Caki2 (cell line): ENCODE data around the gene FAM227B. TPM values are rescaled to one million over a fixed set of nuclear protein-coding genes. Genes with fewer than 3 reads are reported as not detected.
"Not testable (repeated sequence)": the region's sequence is repeated elsewhere in the genome, so short reads cannot be mapped to it uniquely, and the experiment has no call there.

Source experiments
- DNase-seq: peaks from one replicate; pipeline ENCODE4 v3.0.0-alpha.2; 2015; ENCODE audit warnings: low read depth
- in situ Hi-C: cut with HindIII; loops from 2 replicates; pipeline ENCODE4 v1.10.0; 2016; ENCODE audit warnings: low sequenced_read_pairs, low pct_unique_long_range_greater_than_20kb, mixed read lengths
- total RNA-seq: library from RNA; depleted of rRNA; stranded (reverse); fragments of >200 nt; shearing (Covaris generic); gene quantifications from 2 replicates; pipeline ENCODE4 v1.2.3, GENCODE V29; 2014; ENCODE audit warnings: low replicate concordance

Gene FAM227B
- total RNA-seq, 1 experiment from 2014 or later, result 5.8 TPM

DNA sequence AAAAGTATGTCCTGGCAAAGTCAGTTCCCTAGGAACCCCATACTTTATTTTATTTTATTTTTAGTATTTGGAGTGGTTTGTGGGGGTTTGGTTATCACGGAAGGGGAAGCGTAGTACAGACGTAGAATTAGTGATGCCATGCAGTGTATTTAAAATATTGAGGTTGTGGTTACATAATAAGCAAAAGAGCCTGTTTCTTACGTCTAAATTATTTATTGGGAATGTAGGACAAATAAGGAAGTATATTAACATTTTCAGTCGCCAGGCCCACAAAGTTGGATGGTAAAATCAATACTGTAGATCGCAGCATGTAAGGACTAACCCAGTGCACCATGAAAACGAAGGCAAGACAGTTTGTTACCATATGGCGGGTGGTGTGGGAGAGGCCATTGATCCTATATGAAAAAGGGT, 788 bp upstream of the FAM227B start:
- DNase-seq, result no peak
- in situ Hi-C loops, result no loop called here

DNA sequence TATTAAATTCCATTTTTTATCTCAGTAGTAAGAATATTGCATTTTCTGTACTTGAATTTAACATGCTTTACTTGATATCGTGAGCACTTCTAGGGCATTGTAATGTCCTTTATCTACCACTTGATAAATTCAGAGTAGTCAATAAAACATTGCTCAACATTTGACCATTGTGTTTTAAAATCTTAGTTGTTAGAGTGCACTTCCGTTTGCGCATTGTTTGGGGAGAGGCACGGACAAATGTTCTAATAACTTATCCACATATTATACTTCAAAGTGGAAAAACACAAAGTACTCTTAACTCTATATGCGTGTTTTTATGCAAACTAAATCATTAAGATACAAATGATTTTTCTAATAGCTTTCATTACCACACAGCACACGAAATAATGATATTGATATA, 419 bp downstream of the FAM227B start:
- no peak for DNase-seq
- in situ Hi-C loops, result no loop called here

DNA sequence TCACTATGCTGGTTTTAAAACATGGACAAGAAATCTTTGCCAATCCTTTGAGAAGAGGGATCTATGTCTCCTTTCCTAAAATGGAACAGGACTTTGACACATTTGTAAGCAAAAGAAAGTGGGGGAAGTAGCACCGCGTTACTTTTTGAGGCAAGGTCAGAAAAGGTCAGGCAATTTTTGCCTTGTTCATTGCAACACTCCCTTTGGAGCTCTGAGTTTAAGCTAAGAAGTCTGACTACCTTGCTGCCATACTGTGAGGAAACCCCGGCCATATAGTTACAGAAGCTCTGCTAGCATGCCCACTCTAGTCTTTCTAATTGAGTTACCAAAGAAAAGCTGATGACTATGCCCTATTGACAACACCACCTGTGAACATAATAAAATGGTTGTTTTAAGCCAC, 1.4 kb downstream of the FAM227B start:
- in situ Hi-C loops, result no loop called here
- DNase-seq, result no peak

DNA sequence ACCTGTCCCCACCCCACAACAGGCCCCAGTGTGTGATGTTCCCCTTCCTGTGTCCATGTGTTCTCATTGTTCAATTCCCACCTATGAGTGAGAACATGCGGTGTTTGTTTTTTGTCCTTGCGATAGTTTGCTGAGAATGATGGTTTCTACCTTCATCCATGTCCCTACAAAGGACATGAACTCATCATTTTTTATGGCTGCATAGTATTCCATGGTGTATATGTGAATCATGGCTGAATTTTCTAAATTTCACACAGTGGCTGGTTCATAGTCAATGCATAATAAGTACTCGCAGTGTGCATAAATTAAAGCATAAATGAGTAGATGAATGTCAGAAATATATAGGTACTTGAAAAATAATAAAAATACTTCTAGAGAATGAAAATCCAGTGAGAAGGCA, 8.4 kb downstream of the FAM227B start:
- DNase-seq, in situ Hi-C loops: not testable (repeated sequence)

DNA sequence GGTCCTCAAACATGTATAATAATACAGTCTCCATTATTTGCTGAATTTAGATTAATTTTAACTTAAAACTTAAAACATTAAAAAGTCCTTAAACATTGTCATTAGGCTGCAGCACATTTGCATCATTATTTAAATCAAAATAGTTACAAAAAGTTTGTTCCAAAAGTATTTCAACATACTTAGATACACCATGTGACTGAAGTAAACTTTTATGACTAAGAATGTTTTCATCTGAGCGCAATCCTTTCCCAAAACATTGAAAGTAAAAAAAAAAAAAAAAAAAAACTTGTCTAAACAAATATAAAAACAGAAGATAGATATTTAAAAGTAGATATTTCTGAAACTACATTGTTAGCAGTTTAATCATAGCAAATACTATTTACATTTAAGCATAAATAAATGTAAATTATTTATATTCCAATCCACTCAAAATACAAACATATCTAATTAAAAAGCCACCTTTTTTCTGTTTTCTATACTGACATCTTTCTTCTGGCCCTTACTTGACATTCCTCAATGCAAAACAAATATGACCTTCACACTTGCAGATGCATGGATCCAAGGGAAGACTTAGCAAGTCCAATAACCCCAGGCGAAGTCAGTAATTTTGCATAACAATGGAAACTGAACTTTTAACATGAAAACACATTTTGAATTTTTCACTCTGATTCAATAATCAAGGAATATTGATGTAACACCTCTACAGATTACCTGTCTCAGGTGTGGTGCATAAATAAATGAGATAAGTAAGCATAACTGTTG, 10.3 kb downstream of the FAM227B start:
- in situ Hi-C loops, result no loop called here
- no peak for DNase-seq

DNA sequence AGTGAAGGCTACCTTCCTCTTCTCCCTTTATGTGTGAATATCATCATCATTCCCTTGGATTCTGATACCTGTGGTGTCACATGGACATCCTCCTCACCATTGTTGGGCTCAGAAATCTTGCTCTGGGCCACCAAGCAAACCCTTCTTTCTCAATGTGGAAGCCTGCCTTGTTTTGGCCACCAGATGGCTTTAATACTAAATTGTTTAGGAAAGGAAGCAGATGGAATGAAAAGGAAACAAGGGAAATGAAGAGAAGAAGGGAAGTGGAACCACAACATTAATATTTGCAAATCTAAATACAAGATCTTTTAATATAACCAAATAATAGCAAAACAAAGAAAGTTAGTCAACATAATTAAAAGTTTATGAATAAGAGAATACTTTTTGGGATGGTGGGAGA, 14.0 kb downstream of the FAM227B start:
- DNase-seq, result no peak
- in situ Hi-C loops, result no loop called here

DNA sequence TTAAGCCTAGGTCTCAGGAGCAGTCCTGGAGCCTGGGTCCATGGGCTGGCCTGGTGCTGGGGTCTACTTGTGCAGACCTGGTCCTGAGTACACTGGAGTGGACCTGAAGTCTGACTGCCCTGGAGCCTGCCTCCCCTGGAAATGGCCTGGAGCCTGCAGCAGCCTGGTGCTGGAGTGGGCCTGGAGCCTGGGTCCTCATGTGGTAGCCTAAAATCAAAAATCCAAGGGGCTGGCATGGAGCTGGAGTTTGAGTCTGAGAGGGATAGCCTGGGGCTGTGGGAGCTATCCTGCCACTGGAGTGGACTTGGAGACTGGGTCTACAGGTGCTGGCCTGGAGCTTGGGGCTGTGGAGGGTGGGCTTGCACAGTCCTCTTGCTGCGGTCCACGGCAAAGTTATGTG, 15.0 kb downstream of the FAM227B start:
- in situ Hi-C loops, result no loop called here
- DNase-seq, result no peak

DNA sequence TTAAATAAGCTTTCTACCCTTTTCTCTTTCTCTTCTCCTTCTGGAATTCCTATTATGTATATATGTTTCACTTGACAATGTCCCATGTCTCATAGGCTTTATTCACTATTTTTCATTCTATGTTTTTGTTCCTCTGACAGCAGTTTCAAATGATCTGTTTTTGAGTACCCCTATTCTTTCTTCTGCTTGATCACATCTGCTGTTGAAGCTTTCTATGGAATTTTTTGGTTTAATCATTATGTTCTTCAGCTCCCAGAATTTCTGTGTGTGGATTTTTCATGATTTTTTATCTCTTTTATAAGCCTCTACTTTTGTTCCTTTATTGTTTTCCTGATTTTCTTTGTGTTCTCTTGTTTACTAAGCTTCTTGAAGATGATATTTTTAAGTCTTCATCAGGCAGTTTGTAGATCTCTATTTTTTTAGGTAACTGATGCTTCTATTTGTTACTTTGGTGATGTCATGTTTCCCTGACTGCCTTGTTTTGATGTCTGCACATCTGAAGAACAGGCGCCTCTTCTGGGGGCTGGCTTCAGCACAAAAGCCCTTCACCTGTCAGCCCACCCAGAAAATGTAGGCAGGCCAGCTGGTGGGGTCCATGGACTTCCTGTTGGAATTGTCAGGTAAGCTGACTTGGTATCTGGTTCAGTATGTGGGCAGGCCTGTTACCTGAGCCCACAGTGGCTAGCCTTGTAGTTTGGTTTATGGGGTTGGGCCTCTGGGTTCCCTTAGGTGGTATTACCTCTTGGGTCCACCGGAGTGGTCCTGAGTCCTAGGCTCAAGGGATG, 15.8 kb downstream of the FAM227B start:
- no peak for DNase-seq
- in situ Hi-C loops, result no loop called here

DNA sequence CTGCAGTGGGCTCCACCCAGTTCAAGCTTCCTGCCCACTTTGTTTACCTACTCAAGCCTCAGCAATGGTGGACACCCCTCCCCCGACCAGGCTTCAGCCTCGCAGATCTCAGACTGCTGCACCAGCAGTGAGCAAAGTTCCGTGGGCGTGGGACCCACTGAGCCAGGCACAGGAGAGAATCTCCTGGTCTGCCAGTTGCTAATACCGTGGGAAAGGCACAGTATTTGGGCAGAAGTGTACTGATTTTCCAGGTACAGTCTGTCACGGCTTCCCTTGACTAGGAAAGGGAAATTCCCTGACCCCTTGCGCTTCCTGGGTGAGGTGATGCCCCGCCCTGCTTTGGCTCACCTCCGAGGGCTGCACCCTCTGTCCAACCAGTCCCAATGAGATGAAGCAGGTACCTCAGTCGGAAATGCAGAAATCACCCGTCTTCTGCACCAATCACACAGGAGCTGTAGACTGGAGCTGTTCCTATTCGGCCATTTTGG, 27.7 kb downstream of the FAM227B start:
- in situ Hi-C loops, DNase-seq: not testable (repeated sequence)

DNA sequence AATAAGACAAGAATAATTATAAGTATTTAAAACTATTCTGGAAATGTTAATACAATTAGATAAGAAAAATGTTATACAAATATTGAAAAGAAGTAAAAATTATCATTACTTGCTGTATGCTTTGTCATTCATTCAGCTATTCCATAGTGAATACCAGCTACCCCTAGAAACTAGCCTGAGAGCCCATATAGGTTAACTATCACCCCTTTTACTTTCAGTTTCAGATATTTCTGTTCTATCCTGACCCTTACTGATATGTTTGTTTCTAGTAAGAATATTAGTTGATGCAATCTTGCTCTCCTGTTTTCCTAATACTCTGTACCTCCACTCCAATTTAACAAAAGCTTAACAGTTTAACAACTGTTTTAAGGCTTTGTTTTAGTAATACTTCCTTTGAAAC, 31.6 kb downstream of the FAM227B start:
- no peak for DNase-seq
- in situ Hi-C loops, result no loop called here

DNA sequence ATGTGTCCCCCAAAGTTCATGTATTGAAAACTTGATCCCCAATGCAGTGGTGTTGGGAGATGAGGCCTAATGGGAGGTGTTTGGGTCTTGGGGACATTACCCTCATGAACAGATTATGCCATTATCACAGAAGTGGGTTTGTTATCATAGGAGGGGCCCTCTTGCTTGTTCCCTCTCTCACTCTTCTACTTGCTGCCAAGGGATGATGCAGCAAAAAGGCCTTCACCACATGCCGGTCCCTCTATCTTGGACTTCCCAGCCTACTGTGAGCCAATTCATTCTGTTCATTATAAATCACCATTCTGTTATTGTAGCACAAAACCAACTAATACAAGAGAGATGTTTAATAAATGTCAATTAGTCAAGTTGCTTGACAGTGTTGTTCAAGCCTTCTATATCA, 47.2 kb downstream of the FAM227B start:
- DNase-seq, result no peak

DNA sequence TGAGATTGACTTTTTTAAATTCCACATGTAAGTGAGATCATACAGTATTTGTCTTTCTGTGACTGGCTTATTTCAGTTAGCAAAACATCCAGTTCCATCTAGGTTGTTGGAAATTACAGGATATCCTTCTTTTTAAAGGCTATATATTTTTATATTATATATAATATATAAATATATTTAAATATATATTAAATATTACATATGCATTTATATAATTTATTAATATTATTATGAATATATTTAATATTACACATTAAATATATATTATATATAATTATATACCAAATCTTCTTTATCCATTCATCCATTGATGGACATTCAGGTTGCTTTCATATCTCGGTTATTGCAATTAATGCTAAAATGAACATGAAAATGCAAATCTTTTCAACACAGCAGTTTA, 49.9 kb downstream of the FAM227B start:
- in situ Hi-C loops, result no loop called here
- no peak for DNase-seq

More for the DNA sequence above, 47.2 kb downstream of the FAM227B start:
- in situ Hi-C loops, result no loop called here

DNA sequence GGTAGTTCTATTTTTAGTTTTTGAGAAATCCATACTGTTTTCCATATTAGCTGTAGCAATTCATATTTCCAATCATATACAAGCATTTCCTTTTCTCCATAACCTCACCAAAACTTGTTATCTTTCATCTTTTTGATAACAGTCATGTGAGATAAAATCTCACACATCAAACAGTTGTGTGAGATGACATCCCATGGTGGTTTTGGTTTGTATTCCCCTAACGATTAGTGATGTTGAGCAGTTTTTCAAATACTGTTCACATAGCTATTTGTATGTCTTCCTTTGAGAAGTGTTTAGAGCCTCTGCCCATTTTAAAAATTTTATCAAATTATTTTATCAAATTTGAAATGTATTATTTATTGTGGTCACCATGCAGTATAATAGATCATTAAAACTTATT, 50.4 kb downstream of the FAM227B start:
- in situ Hi-C loops, result no loop called here

DNA sequence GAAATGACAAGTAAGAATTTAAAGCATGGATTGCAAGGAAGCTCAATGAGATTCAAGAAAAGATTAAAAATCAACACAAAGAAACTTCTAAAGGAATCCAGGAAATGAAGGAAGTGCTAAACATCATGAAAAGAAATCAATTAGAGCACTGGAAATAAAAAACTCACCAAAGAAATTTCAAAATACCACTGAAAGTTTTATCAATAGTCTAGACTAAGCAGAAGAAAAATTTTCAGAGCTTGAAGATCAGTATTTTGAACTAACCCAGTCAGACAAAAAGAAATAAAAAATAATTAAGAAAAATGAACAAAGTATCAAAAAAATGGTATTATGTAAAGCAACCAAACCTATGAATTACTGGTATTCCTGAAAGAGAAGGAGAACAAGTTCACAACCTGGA, 60.6 kb downstream of the FAM227B start:
- no peak for DNase-seq
- in situ Hi-C loops, result no loop called here

More for the DNA sequence above, 50.4 kb downstream of the FAM227B start:
- DNase-seq, result no peak

DNA sequence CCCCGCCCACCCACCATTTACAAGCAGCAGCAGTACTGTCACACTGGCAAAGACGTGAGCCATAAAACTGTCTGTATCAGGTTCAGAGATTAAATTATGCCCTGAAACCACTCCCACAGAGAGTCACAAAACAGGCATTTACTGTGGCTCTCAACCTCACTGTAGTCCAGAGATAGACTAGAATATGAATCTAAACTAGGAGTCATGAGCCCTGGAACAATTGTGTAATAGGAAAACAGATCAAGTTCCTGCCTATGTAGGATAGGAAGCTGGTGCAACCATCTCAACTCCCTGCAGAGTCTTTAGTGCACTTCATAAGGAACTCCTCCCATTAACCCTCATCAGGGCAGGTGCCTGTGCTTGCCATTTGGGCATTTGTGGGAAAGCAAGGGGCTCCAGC, 61.7 kb downstream of the FAM227B start:
- in situ Hi-C loops, result no loop called here
- no peak for DNase-seq

DNA sequence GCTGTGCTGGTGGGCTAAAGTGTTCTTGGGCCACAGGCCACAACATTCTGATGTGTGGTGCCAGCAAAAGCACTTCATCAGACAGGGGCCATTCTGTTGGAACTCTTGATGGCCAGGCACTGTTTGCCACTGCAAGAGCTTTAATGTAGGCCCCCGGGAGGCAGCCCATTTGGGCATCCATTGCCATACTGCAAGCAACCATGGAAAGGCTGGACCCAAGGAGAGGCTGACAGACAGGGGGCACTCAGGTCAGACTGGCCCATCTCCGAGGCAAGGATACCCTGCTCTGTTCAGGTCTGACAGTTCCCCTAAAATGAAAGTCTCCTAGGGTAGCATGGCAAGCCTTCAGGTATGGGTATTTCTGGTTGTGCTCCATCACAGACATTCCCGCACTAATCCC, 64.2 kb downstream of the FAM227B start:
- in situ Hi-C loops, result no loop called here
- no peak for DNase-seq

DNA sequence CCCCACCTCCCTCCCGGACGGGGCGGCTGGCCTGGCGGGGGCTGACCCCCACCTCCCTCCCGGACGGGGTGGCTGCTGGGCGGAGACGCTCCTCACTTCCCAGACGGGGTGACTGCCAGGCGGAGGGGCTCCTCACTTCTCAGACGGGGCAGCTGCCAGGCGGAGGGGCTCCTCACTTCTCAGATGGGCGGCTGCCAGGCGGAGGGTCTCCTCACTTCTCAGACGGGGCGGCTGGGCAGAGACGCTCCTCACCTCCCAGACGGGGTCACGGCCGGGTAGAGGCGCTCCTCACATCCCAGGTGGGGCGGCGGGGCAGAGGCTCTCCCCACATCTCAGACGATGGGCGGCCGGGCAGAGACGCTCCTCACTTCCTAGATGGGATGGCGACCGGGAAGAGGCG, 70.3 kb downstream of the FAM227B start:
- in situ Hi-C loops, DNase-seq: not testable (repeated sequence)

DNA sequence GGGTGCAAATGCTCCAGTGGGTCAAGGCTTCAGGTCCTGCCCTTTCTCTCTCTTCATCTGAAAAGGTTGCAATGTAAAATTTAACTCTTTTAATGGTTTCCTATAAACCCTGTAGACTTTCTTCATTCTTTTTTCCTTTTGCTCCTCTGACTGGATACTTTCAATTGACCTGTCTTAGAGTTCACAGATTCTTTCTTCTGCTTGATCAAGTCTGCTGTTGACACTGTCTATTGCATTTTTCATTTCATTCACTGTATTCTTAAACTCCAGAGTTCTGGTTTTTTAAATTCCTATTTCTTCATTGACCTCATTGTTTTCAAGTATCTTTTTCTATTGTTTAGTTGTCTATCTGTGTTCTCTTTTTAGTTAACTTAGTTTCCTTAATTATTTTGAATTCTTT, 82.1 kb downstream of the FAM227B start:
- in situ Hi-C loops, result no loop called here
- DNase-seq, result no peak

DNA sequence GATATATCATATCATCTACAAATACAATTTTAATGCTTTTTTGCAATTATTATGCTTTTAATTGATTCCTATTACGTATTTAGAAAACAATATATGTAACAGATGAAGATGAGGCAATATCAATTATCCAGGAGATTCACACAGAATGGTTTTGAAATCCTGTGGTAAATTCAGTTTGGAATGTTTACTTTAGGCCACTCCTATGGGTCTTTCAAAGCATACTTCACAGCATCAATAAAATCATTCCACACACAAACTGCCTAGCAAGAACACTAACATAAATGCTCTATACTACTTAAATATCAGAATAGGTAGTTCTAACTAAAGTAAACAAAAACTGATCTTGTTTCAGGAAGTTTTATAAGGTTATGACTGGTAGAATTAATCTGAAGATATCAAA, 90.5 kb downstream of the FAM227B start:
- DNase-seq, result no peak
- in situ Hi-C loops, result no loop called here

DNA sequence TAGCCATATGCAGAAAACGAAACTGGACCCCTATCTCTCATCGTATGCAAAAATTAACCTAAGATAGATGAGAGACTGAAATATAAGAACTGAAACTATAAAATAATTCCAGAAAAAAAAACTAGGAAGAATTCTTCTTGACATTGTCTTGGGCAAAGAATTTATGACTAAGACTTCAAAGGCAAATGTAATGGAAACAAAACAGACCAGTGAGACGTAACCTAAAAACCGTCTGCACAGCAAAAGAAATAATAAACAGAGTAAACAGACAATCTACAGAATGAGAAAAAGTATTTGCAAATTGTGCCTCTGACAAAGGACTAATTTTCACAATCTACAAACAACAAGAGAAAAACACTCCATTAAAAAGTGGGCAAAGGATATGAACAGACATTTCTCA, 92.3 kb downstream of the FAM227B start:
- in situ Hi-C loops, result no loop called here
- DNase-seq, result no peak
